Tibial nerve (tissue), 4 donors: ENCODE results near the gene TECPR1. TPM values are rescaled to one million over a fixed set of nuclear protein-coding genes. Genes with fewer than 3 reads are reported as not detected.

Experiments
- DNase-seq, 2 donors: peaks; one replicate each; pipeline ENCODE4 v3.0.0-alpha.2; 2019; ENCODE audit warnings: low spot score in 2 of 2
- H3K27ac ChIP-seq, 4 donors: fragments of 200-600 bp; sonication (generic) in 3 of 4; one replicate each; pipeline ENCODE4 v1.5.1; 2017 to 2019; ENCODE audit warnings: mild to moderate bottlenecking in 1 of 4
- H3K27me3 ChIP-seq, 2 donors: fragments of 200-600 bp; sonication (generic) in 1 of 2; one replicate each; pipeline versions ENCODE4 v1.5.1 to v1.6.0; 2017 to 2019
- H3K36me3 ChIP-seq, 3 donors: fragments of 200-600 bp; sonication (generic); one replicate each; pipeline ENCODE4 v1.5.1; 2018 to 2019
- H3K4me1 ChIP-seq, 4 donors: fragments of 200-600 bp; sonication (generic) in 3 of 4; one replicate each; pipeline ENCODE4 v1.5.1; 2017 to 2019
- H3K4me3 ChIP-seq, 4 donors: fragments of 200-600 bp; sonication (generic) in 3 of 4; one replicate each; pipeline ENCODE4 v1.5.1; 2017 to 2019; ENCODE audit warnings: mild to moderate bottlenecking in 1 of 4, moderate library complexity in 1 of 4
- H3K9me3 ChIP-seq, 4 donors: fragments of 200-600 bp; sonication (generic) in 3 of 4; one replicate each; pipeline ENCODE4 v1.5.1; 2017 to 2019
- CTCF ChIP-seq, 5 experiments: fragments of 200-600 bp in 3 of 5; fragments of 450-650 bp in 2 of 5; sonication (generic) in 3 of 5; IDR thresholded peaks; one replicate each; pipeline ENCODE4 v1.5.1; 2016 to 2019; ENCODE audit warnings: antibody characterized with exemption in 5 of 5, mild to moderate bottlenecking in 3 of 5, moderate library complexity in 2 of 5
- EP300 ChIP-seq, 2 donors: sonication (generic); formaldehyde crosslinking; IDR thresholded peaks; one replicate each; pipeline ENCODE4 v1.6.1; 2017; ENCODE audit warnings: antibody characterized with exemption in 2 of 2, mild to moderate bottlenecking in 1 of 2
- POLR2A ChIP-seq, 2 donors: fragments of 450-650 bp; IDR thresholded peaks; one replicate each; pipeline ENCODE4 v1.6.1; 2017; ENCODE audit warnings: antibody characterized with exemption in 2 of 2, mild to moderate bottlenecking in 2 of 2, moderate library complexity in 2 of 2
- WGBS, 2 donors: methylation state at CpG; one replicate each; pipeline ENCODE4 v1.1.5; 2018; 5-methylcytosine and 5-hydroxymethylcytosine counted together
- total RNA-seq, 4 donors: library from RNA; depleted of rRNA; stranded (reverse); fragments of >200 nt; gene quantifications; one replicate each; pipeline ENCODE4 v1.1.0, GENCODE V29; 2016

The TECPR1 gene
- total RNA-seq, 4 donors from 2014 or later, result 30.8 to 72.6 (median 41.2) TPM

- DNase-seq, result no peak
- Histone ChIP-seq H3K4me1 (no peaks in the 10 kb centered on the region), H3K9me3 (no peaks in the 10 kb centered on the region), H3K36me3 (peaks cover 0 to 96% (median 11%) of the 10 kb centered on the region in 3 donors), H3K4me3 (no peak overlapping the region), H3K27ac (no peak overlapping the region), H3K27me3 (no peaks in the 10 kb centered on the region)
- WGBS, 2 donors, result 94 to 95% methylated on average over 23 to 25 of the region's 25 CpGs
- no peak for TF ChIP-seq POLR2A (IDR thresholded peaks at IDR 0.05)
- no peak for TF ChIP-seq CTCF (IDR thresholded peaks at IDR 0.05)
- TF ChIP-seq EP300 (IDR thresholded peaks at IDR 0.05), result no peak
Measured at GRCh38 chr7:98236355-98237185, 15.5 kb downstream of the TECPR1 start.

- TF ChIP-seq POLR2A (IDR thresholded peaks at IDR 0.05), result no peak
- TF ChIP-seq CTCF (IDR thresholded peaks at IDR 0.05), result no peak
- TF ChIP-seq EP300 (IDR thresholded peaks at IDR 0.05), result no peak
- 89 to 91% methylated on average over 9 to 10 of the region's 11 CpGs for WGBS, 2 donors
- no peaks in the 10 kb centered on the region for H3K4me1 ChIP-seq
- DNase-seq, result no peak
- no peak overlapping the region for H3K27ac ChIP-seq
- H3K9me3 ChIP-seq, result no peaks in the 10 kb centered on the region
- H3K27me3 ChIP-seq, result no peaks in the 10 kb centered on the region
- no peak overlapping the region for H3K4me3 ChIP-seq
- peaks cover 0 to 96% (median 11%) of the 10 kb centered on the region in 3 donors for H3K36me3 ChIP-seq
Measured at GRCh38 chr7:98235901-98236300, 16.1 kb downstream of the TECPR1 start.

- no peak for DNase-seq
- peaks cover 0 to 96% (median 11%) of the 10 kb centered on the region in 3 donors for H3K36me3 ChIP-seq
- TF ChIP-seq POLR2A (IDR thresholded peaks at IDR 0.05) (no peak), CTCF (IDR thresholded peaks at IDR 0.05) (no peak), EP300 (IDR thresholded peaks at IDR 0.05) (no peak)
- no peak overlapping the region for H3K4me3 ChIP-seq
- H3K9me3 ChIP-seq, result no peaks in the 10 kb centered on the region
- whole genome bisulfite sequencing, 2 donors, result 93 to 96% methylated on average over 10 of the region's 10 CpGs
- H3K27ac ChIP-seq, result no peak overlapping the region
- H3K4me1 ChIP-seq, result no peaks in the 10 kb centered on the region
- no peaks in the 10 kb centered on the region for H3K27me3 ChIP-seq
Measured at GRCh38 chr7:98234429-98235147, 17.4 kb downstream of the TECPR1 start.

GRCh38 chr7:98233219-98234070, 18.6 kb downstream of the TECPR1 start:
- no peaks in the 10 kb centered on the region for H3K4me1 ChIP-seq
- no peak for DNase-seq
- H3K27ac ChIP-seq, result no peak overlapping the region
- H3K4me3 ChIP-seq, result no peak overlapping the region
- WGBS, 2 donors, result 88 to 93% methylated on average over 17 to 22 of the region's 32 CpGs
- H3K9me3 ChIP-seq, result no peaks in the 10 kb centered on the region
- TF ChIP-seq EP300 (IDR thresholded peaks at IDR 0.05) (no peak), CTCF (IDR thresholded peaks at IDR 0.05) (no peak), POLR2A (IDR thresholded peaks at IDR 0.05) (no peak)
- H3K27me3 ChIP-seq, result no peaks in the 10 kb centered on the region
- H3K36me3 ChIP-seq, result peaks cover 0 to 96% (median 8%) of the 10 kb centered on the region in 3 donors
